IMR-90 (cell line): ENCODE measurements around the gene CDKAL1. TPM values are rescaled to one million over a fixed set of nuclear protein-coding genes. Genes with fewer than 3 reads are reported as not detected.

Experiments
- ATAC-seq: fragments of 200-7000 bp; cut with Tn5 transposase; 2 replicates; pipeline ENCODE4 v1.9.1; 2020; ENCODE audit warnings: low read depth, mild to moderate bottlenecking, moderate library complexity
- BruUV-seq: library from RNA; stranded (reverse); fragments of 400-500 nt; replicated peaks from 2 replicates; lab custom pipeline; 2021; lab: Mats Ljungman, UMichigan
- CTCF ChIA-PET: fragments of 300-600 bp; formaldehyde crosslinking; extraction: SDS; loops from one replicate; lab custom pipeline; 2021; ENCODE audit warnings: antibody characterized with exemption; lab: Yijun Ruan, JAX
- POLR2A ChIA-PET: fragments of 300-600 bp; sonication (Branson Sonifier 250); formaldehyde crosslinking; loops from one replicate; lab custom pipeline; 2022; ENCODE audit warnings: antibody characterized with exemption; ENCODE audit not compliant: unreplicated experiment; lab: Charles Lee
- DNase-seq: peaks from one replicate; pipeline ENCODE4 v3.0.0; 2013
- H2AFZ ChIP-seq: replicated peaks from 2 replicates; pipeline ENCODE3; 2013; ENCODE audit warnings: low read length, mild to moderate bottlenecking; ENCODE audit not compliant: poor library complexity
- H2AK5ac ChIP-seq: 2 replicates; pipeline ENCODE4 v1.6.1; 2013; ENCODE audit warnings: low read depth, low read length, inconsistent platforms
- H2AK9ac ChIP-seq: replicated peaks from 2 replicates; pipeline ENCODE3; 2013; ENCODE audit warnings: mild to moderate bottlenecking, low read depth, low read length, moderate library complexity; ENCODE audit not compliant: poor library complexity
- H2BK120ac ChIP-seq: 2 replicates; pipeline ENCODE4 v1.6.1; 2013; ENCODE audit warnings: low read depth, low read length, inconsistent platforms
- H2BK15ac ChIP-seq: 3 replicates; pipeline ENCODE4 v1.6.1; 2013; ENCODE audit warnings: low read depth, low read length, inconsistent platforms
- H2BK20ac ChIP-seq: 2 replicates; pipeline ENCODE4 v1.6.1; 2013; ENCODE audit warnings: low read depth, mild to moderate bottlenecking, inconsistent platforms, low read length, moderate library complexity
- H2BK5ac ChIP-seq: 2 replicates; pipeline ENCODE4 v1.6.1; 2013; ENCODE audit warnings: mild to moderate bottlenecking, low read depth, low read length, inconsistent platforms; ENCODE audit not compliant: poor library complexity, severe bottlenecking
- H3K14ac ChIP-seq: replicated peaks from 2 replicates; pipeline ENCODE4 v1.6.1; 2013; ENCODE audit warnings: low read depth, low read length, inconsistent platforms
- H3K18ac ChIP-seq: 2 replicates; pipeline ENCODE4 v1.6.1; 2013; ENCODE audit warnings: low read depth, low read length, control low read depth
- H3K23ac ChIP-seq: 2 replicates; pipeline ENCODE4 v1.6.1; 2013; ENCODE audit warnings: low read depth, low read length, inconsistent platforms
- H3K27ac ChIP-seq: 2 replicates; pipeline ENCODE4 v1.5.1; 2013; ENCODE audit warnings: mild to moderate bottlenecking, control low read depth, low read length; ENCODE audit not compliant: insufficient read depth
- H3K27me3 ChIP-seq: 2 replicates; pipeline ENCODE4 v1.6.1; 2013; ENCODE audit warnings: low read length; ENCODE audit not compliant: control insufficient read depth, insufficient read depth
- H3K36me3 ChIP-seq: 2 replicates; pipeline ENCODE4 v1.6.1; 2013; ENCODE audit warnings: low read length, mixed read lengths; ENCODE audit not compliant: control insufficient read depth, insufficient read depth
- H3K4ac ChIP-seq: 2 replicates; pipeline ENCODE4 v1.6.1; 2013; ENCODE audit warnings: low read depth, low read length, inconsistent platforms
- H3K4me1 ChIP-seq: 2 replicates; pipeline ENCODE4 v1.6.1; 2013; ENCODE audit warnings: low read length, mixed read lengths; ENCODE audit not compliant: control insufficient read depth, insufficient read depth
- H3K4me2 ChIP-seq: 2 replicates; pipeline ENCODE4 v1.6.1; 2013; ENCODE audit warnings: low read depth, mild to moderate bottlenecking, control low read depth, low read length, moderate library complexity
- H3K4me3 ChIP-seq: 2 replicates; pipeline ENCODE4 v1.5.1; 2013; ENCODE audit warnings: low read depth, mild to moderate bottlenecking, control low read depth, low read length, moderate library complexity; ENCODE audit not compliant: insufficient read depth
- H3K56ac ChIP-seq: 2 replicates; pipeline ENCODE4 v1.6.1; 2013; ENCODE audit warnings: low read length, inconsistent platforms; ENCODE audit not compliant: insufficient read depth; ENCODE audit errors: extremely low read depth
- H3K79me1 ChIP-seq, 2 experiments: 2 replicates each; pipeline ENCODE4 v1.6.1; 2013; ENCODE audit warnings: low read length in 2 of 2, inconsistent platforms in 1 of 2, low read depth in 1 of 2
- H3K9ac ChIP-seq: 2 replicates; pipeline ENCODE4 v1.6.1; 2013; ENCODE audit warnings: low read depth, low read length, control low read depth
- H3K9me1 ChIP-seq: 2 replicates; pipeline ENCODE4 v1.6.1; 2013; ENCODE audit warnings: low read length, inconsistent platforms; ENCODE audit not compliant: insufficient read depth
- H3K9me3 ChIP-seq: 2 replicates; pipeline ENCODE4 v1.6.1; 2013; ENCODE audit warnings: low read length; ENCODE audit not compliant: control insufficient read depth, insufficient read depth
- H4K20me1 ChIP-seq: 2 replicates; pipeline ENCODE4 v1.6.1; 2013; ENCODE audit warnings: low read length, inconsistent platforms; ENCODE audit not compliant: insufficient read depth
- H4K5ac ChIP-seq: 2 replicates; pipeline ENCODE4 v1.6.1; 2013; ENCODE audit warnings: mild to moderate bottlenecking, low read depth, low read length, control low read depth
- H4K8ac ChIP-seq, 2 experiments: 2 replicates each; pipeline ENCODE4 v1.6.1; 2013; ENCODE audit warnings: low read depth in 2 of 2, low read length in 2 of 2, control low read depth in 1 of 2, inconsistent platforms in 1 of 2
- H4K91ac ChIP-seq: 2 replicates; pipeline ENCODE4 v1.6.1; 2013; ENCODE audit warnings: low read depth, low read length, inconsistent platforms; ENCODE audit not compliant: insufficient read depth
- CEBPB ChIP-seq: IDR thresholded peaks from 2 replicates; pipeline ENCODE4 v1.6.1; 2012; ENCODE audit warnings: low read depth, low read length, improper control_type of control experiment
- CHD1 ChIP-seq: IDR thresholded peaks from 2 replicates; pipeline ENCODE4 v1.6.1; 2012; ENCODE audit warnings: low read depth, low read length, improper control_type of control experiment
- CTCF ChIP-seq: conservative IDR thresholded peaks from 2 replicates; pipeline ENCODE4 v1.5.1; 2012; ENCODE audit warnings: mild to moderate bottlenecking, low read depth, low read length, improper control_type of control experiment
- ELK1 ChIP-seq: fragments of 150-350 bp; IDR thresholded peaks from 2 replicates; pipeline ENCODE4 v1.6.1; 2016; ENCODE audit warnings: low read depth, mild to moderate bottlenecking, low read length, moderate library complexity, borderline replicate concordance
- NFE2L2 ChIP-seq: fragments of 150-350 bp; IDR thresholded peaks from 2 replicates; pipeline ENCODE4 v1.6.1; 2016; ENCODE audit warnings: low read depth, mild to moderate bottlenecking, low read length
- RCOR1 ChIP-seq: IDR thresholded peaks from 2 replicates; pipeline ENCODE4 v1.6.1; 2012; ENCODE audit warnings: mild to moderate bottlenecking, low read length, improper control_type of control experiment; ENCODE audit not compliant: insufficient replicate concordance
- SMC3 ChIP-seq: fragments of 150-350 bp; IDR thresholded peaks from 2 replicates; pipeline ENCODE4 v1.6.1; 2016; ENCODE audit warnings: low read depth, mild to moderate bottlenecking, antibody characterized with exemption, low read length, moderate library complexity
- USF2 ChIP-seq: fragments of 150-350 bp; IDR thresholded peaks from 2 replicates; pipeline ENCODE4 v1.6.1; 2017; ENCODE audit warnings: mild to moderate bottlenecking, antibody characterized with exemption, low read length, low read depth
- dilution Hi-C: fragments of 300-500 bp; cut with HindIII; formaldehyde crosslinking; loops from one replicate; pipeline ENCODE4 v1.14.3; 2018; ENCODE audit warnings: low sequenced_read_pairs; ENCODE audit not compliant: unreplicated experiment
- in situ Hi-C: fragments of 300-500 bp; cut with MboI; formaldehyde crosslinking; loops from 3 replicates; pipeline ENCODE4 v1.14.3; 2019; ENCODE audit warnings: low sequenced_read_pairs, inconsistent platforms, mixed read lengths
- intact Hi-C: fragments of 100-400 bp; cut with micrococcal nuclease; formaldehyde crosslinking; loops from 2 replicates; pipeline ENCODE4 v1.10.0; 2022
- polyA plus RNA-seq, 3 experiments: library from polyadenylated mRNA; depleted of rRNA; stranded (reverse); fragments of >200 nt; gene quantifications; 2 replicates each; pipeline ENCODE4 v1.2.3, GENCODE V29; 2012; ENCODE audit warnings: low replicate concordance in 1 of 3
- total RNA-seq: library from RNA; depleted of rRNA; stranded (reverse); fragments of >200 nt; gene quantifications from 2 replicates; pipeline ENCODE4 v1.2.3, GENCODE V29; 2012

The CDKAL1 gene
- total and polyA plus RNA-seq, 2 of the 4 experiments (the other 2 are of a cell fraction), result 3.7 to 13.1 TPM

GRCh38 chr6:20681243-20681684, 147.0 kb downstream of the CDKAL1 start:
- in situ Hi-C loops, result no loop called here
- TF ChIP-seq NFE2L2 (no peak), ELK1 (no peak), CEBPB (no peak), CHD1 (no peak), SMC3 (no peak), CTCF (no peak), RCOR1 (no peak), USF2 (no peak)
- DNase-seq, result no peak

More at GRCh38 chr6:20681243-20681684, 147.0 kb downstream of the CDKAL1 start:
- Histone ChIP-seq H3K4me2 (peak overlapping the region; percentile 67; the same call in 1 of the 2 replicates), H3K56ac (no peak overlapping the region), H3K27ac (no peak overlapping the region), H3K14ac (no peak overlapping the region), H3K36me3 (no peaks in the 10 kb centered on the region), H3K27me3 (no peaks in the 10 kb centered on the region), H3K23ac (no peak overlapping the region), H2AK5ac (no peak overlapping the region), H4K8ac (no peak overlapping the region), H4K20me1 (no peaks in the 10 kb centered on the region), H3K9me3 (no peaks in the 10 kb centered on the region), H2BK120ac (no peak overlapping the region), H2BK15ac (no peak overlapping the region), H4K5ac (no peak overlapping the region), H2AK9ac (no peak overlapping the region), H3K9me1 (no peaks in the 10 kb centered on the region), H3K9ac (no peak overlapping the region), H3K4me1 (no peaks in the 10 kb centered on the region), H3K4me3 (no peak overlapping the region), H3K4ac (no peak overlapping the region), H2BK20ac (no peak overlapping the region), H2AFZ (no peak overlapping the region), H4K91ac (no peak overlapping the region), H3K79me1 (peaks cover 6 to 9% of the 10 kb centered on the region in 2 experiments), H3K18ac (no peak overlapping the region), H2BK5ac (no peak overlapping the region)
- 0 out of 2 replicates have a peak, but pooled peaks have one; percentile 14 for ATAC-seq
- BruUV-seq, result no TSS peak
- intact Hi-C loops, result no loop called here
- ChIA-PET CTCF (no interaction called here), POLR2A (no interaction called here)
- dilution Hi-C loops, result no loop called here
